Measurements from ENCODE around the gene CRISPLD2.
"Not testable (repeated sequence)": the region's sequence is repeated elsewhere in the genome, so short reads cannot be mapped to it uniquely, and the experiment has no call there.

CRISPLD2 gene

DNA sequence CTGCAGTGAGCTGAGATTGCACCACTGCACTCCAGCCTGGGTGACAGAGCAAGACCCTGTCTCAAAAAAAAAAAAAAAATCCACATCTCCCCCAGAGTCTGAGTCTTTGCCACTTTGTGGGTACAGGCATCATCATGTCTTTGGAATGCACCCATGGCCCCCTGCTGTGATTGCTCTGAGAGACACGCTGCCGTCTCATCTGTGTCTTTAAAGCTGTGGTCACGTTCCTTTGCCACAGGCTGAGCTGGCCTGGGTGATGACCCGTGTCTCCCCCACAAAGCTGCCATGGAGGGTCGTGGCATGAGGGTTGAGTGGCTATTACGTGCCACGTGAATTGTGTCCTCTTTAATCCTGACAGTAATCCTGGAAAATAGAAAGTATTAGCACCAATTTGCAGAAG lies 20.2 kb downstream of the CRISPLD2 start:
- DNase-seq (ENCODE audit: low spot score): peak; percentile 36

DNA sequence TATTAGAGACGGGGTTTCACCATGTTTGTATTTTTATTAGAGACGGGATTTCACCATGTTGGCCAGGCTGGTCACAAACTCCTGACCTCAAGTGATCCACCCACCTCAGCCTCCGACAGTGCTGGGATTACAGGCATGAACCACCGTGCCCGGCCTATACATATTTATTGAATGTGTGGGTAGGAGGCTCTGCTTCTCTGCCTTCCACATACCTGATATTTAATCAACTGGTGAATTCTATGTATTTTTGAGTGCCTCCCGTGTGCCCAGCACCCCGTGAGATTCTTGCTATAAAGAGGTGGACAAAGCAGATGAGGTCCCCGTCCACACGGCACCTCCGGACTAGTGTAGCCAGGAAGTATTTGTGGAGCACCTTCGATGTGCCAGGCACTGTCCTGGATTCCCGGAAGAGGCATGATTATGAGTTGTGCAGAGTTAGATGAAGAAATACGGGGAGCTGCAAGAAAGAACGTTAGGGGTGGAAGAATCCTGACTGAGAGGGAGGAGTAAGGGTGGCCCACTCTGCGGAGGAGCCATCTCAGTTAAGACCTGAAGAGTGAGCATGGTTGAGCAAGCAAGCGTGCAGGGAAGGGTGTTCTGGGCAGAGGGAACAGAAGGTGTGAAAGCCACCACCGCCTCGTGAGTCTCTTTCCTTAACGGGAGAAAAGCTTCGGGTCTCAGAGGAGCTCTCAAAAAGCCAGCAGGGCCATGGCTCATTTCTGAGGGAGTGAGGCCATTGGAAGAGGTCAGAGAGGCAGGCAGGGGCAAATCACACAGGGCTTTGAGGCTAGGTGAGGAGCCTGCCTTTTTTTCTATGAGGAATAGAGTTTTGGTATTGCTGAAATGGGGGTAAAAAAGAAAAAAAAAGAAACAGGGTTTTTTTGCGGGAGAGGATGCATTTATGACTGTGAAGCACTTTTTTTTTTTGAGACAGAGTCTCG lies 21.2 kb downstream of the CRISPLD2 start:
- no peak for DNase-seq (ENCODE audit: low spot score)

DNA sequence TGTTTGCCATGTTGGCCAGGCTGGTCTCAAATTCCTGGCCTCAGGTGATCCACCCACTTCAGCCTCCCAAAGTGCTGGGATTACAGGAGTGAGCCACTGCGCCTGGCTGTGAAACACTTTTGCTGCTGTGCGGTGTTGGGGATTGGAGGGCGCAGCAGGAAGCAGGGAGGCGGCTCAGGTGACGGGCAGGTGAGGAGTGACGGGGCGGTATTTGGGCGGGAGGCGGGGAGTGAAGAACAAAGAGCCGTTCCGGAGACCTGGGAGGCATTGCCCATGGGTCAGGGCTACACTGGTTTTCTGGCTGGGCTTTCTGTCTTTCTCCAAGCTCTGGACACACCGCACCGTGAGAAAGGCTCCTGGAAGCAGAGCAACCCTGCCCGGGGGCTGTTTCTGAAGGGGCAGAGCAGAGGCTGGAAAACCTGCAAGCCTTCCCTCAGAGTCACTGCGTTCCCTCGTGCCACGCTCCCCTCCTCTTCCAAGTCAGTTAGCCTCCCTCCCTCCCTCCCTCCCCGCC lies 22.1 kb downstream of the CRISPLD2 start:
- DNase-seq (ENCODE audit: low spot score): no peak

DNA sequence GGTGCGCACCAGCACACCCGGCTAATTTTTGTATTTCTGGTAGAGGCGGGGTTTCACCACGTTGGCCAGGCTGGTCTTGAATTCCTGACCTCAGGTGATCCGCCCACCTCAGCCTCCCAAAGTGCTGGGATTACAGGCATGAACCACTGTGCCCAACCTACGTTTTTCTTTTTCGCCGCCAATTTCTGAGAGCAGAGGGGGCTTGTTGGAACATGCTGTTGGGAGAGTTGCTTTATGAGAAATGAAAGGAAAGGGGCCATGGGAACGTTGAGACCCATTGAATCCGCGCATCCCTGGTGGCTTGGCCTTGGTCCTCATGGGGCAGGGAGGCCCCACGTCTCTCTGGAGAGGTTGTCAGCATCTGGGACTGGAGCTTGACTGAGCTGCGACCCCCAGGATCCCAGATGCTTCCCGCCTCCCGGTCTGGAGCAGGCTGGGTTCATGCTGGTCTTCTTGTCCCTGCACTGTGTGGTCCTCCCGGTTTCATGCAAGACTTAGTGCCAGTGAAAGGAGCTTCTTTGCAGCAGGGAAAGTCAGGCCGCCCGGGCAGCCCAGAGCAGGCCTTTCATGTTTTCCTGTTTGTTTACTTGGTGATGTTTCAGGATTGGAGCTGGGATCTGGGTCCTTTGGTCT lies 22.8 kb downstream of the CRISPLD2 start:
- DNase-seq (ENCODE audit: low spot score): no peak

DNA sequence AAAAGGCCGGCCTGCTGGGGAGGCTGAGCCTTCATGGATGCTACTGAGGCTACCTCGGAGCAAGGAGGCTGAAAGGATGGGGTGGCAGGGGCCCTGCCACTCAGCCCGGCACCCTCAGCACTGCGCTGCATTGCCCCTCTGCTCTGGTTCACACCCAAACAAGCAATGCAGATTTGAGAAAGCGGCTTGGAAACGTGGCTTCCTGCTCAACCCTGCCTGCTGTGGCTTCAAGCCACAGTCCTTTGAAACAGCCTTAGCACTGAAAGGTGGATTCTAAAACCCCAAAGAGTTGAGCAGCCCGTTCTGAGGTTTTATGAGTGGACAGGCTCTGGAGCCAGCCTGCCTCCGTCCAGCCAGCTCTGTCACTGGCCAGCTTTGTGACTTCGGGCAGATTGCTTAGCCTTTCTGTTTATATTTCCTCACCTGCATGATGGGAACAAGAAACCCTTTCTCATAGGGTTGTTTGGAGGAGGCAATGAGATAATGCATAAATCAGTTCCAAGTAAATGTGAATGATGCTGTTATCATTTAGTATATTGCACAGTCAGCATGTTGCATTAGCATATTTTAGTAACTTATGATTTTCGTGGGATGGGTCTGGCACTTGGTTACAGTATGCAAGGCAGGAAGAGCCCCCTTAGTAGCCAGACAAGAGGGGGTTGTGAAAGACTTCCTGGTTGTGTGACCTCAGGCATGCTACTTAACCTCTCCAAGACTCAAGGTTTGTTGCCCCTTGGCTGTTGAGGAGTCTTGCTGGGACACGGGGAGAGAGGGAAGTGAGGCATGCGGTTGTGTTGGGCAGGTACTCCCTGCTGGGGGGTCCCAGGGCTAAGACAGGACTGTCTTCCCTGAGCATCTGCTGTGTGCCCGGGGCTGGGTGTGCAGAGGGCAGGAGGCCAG lies 23.6 kb downstream of the CRISPLD2 start:
- no peak for DNase-seq (ENCODE audit: low spot score)

DNA sequence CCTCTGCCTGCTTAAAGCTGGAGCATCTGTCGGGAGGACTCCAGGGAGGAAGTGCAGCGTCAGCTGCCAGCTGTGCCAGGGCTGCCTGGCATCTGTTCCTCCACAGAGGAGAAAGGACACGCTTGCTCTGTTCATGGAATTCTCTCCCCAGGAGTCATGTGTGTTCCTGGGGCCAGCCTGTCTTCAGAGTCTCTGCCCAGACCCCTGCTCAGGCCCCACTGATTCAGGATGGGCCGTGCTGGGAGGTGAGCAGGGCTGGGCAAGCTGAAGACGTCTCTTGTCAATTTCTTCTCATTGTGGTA lies 24.2 kb downstream of the CRISPLD2 start:
- DNase-seq (ENCODE audit: low spot score): no peak

DNA sequence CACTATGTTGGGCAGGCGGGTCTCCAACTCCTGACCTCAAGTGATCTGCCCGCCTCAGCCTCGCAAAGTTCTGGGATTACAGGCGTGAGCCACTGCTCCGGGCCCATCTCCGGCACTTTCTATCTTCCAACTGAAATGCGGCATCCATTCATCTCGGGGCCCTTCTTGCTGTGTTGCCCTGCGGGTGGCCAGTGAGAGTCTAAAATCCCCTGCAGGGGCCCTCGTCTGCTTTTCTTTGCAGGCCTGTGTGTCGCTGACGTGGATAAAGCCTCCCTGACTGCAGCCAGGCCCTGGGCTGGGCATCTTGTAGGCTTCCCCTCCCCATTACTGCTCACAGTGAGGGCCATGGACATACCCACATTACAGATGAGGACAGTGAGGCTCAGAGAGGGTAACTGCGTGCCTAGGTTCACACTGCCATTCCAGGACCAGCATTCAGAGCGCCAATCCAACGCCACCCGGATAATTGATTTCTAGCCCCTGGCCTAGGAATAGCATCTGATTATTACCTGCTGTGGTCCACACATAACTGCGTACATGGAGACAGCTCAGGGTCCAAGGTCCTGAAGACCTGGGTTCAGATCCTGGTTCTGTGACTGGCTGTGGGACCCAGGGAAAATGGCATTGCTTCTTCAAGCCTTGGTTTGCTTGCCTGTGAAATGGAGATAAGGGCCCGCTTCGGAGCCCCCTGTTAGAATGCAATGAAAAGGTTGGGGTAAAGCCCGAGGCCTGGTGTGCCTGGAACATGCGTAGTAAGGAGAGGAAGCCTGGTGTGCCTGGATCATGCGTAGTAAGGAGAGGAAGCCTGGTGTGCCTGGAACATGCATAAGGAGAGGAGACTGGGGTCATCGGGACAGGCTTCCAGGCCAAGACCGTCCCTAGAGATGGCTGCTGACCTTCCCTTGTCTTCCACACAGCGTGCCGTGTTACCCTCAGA lies 25.0 kb downstream of the CRISPLD2 start:
- no peak for DNase-seq (ENCODE audit: low spot score)

DNA sequence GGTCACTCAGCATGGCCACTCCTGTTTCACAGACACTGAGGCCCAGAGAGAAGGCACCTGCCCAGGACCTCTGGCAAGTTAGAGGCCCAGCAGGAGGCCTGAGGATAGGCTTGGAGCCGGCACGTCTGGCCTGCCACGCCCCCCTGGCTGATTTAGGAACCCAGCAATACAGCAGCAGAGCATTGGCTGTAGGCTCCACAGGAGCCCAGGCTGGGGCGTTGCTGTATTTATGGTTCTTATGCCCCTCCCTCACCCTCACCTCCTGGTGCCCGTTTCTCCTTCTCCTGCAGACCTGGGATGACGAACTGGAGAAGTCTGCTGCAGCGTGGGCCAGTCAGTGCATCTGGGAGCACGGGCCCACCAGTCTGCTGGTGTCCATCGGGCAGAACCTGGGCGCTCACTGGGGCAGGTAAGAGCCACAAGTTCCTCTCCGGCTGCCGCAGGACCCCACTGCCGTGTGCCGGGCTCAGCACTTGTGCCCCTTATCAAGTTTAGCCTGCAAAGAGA lies 25.8 kb downstream of the CRISPLD2 start:
- no peak for DNase-seq (ENCODE audit: low spot score)

DNA sequence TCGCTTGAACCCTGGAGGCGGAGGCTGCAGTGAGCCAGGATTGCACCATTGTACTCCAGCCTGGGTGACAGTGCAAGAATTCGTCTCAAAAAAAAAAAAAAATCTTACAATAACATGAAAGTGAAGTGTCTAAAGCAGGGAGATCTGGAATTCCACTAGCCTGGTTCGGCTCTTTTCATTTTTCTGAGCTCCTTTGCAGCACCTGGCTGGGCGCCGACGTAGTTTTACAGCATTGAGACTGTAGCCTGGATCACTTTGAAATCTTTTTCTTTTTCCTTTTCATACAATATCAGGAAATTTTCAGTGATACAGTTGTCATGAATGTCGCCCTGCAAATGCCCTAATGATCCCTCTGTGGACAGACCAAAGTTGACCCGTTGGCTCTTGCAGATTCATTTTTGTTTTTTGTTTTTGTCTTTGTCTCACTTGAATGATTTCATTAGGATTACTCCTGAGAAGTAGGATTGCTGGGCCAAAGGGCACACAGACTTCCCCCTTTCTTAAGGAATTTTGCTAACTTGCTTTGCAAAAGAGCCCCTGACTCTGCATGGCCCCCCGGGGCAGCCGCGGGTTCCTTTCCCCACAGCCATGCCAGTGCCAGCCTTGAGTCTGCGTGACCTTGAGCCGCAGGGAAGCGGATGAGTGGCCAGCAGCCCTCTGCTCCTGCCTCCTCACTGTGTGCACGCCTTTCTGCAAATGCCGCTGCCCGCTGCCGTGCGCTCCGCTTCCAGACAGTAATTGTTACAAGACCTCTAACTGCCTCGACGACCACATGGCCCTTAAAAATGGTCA lies 28.0 kb downstream of the CRISPLD2 start:
- DNase-seq (ENCODE audit: low spot score): no peak

DNA sequence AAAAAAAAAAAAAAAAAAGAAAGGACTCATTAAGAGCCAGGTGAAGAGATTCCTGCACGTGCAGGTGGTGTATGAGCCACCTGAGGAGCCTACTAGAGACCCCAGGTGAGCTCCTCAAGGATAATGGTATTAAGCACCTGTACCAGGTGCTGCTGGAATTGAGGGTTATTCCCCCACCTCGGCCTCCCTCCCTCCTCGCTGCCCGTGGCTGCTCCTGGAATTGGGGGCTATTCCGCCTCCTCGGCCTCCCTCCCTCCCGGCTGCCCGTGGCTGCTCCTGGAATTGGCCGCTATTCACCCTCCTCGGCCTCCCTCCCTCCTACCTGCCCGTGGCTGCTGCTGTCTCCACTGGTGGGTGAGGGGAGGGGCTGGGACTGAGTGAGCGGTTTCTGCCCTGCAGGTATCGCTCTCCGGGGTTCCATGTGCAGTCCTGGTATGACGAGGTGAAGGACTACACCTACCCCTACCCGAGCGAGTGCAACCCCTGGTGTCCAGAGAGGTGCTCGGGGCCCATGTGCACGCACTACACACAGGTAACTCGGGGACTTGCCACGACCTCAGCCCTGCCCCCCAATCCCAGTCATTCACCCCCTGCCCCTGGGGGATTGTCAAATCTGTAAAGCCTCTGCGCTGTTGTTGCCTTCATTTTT lies 29.3 kb downstream of the CRISPLD2 start:
- DNase-seq (ENCODE audit: low spot score): no peak

DNA sequence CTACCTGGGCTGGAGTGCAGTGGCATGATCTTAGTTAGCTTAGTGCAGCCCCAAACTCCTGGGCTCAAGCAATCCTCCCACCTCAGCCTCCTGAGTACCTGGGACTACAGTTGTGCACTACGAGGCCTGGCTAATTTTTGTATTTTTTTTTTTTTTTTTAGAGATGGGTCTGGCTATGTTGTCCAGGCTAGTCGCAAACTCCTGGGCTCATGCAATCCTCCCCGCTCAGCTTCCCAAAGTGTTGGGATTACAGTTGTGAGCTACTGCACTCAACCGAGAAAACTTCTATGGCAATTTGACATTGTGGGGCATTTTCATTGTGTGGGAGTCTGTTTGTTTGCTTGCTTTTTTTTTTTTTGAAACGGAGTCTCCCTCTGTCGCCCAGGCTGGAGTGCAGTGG lies 30.0 kb downstream of the CRISPLD2 start:
- no peak for DNase-seq (ENCODE audit: low spot score)

DNA sequence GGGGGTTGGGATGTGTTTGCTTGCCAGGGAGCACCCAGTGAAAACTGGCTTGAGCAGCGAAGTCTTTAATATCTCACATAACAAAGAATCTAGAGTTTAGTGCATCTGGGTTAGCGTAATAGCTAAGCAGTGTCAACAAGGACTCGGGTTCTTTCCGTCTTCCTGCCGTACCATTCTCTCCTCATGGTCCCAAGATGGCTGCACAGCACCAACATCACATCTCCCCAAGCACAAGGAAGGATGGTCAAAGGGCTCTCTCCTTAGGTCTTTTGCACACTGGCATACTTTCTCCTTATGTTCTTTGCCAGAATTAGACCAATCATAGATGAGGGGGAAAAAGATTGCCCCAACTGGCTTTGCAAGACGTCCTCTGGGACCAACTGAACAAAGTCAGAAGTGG lies 30.9 kb downstream of the CRISPLD2 start:
- DNase-seq (ENCODE audit: low spot score): no peak

DNA sequence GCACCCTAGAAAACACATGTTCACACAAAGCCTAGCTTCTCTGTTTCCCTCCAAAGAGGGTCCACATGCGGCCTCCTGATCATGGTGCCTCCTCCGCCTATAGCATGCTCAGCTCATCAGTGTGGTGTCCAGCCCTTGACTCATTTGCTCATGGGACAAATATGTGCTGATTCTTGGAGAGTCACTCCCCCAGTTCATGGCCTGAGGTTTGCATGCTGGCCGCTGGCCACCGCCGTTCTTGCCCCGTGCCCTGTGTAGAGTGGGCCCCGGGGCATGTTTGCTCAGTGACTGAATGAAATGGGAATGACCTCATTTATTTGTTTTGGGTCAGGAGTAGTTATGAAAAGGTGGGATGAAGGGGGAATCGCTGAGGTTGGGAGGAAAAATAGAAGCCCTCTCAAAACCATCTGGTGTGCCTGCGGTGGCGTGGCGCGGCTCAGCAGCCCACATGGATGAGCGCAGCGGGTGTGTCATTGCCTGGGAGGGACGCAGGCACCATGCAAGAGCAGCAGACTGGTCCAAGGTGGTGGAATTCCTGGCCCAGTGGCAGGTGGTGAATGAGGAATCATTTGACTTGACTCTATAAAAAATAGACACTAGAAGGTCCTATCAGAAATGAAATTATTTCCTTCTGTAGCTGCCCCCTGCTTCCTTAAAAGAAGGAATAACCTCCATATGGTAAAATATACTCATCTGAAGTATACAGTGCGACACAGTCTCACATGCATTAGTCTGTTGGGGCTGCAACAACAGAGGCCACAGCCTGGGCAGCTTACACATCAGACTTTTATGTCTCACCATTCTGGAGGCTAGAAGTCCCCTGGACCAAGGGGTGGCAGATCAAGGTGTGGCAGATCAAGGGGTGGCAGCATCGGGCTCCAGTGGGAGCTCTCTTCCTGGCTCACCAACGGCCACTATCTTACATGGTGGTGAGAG lies 31.7 kb downstream of the CRISPLD2 start:
- no peak for DNase-seq (ENCODE audit: low spot score)

DNA sequence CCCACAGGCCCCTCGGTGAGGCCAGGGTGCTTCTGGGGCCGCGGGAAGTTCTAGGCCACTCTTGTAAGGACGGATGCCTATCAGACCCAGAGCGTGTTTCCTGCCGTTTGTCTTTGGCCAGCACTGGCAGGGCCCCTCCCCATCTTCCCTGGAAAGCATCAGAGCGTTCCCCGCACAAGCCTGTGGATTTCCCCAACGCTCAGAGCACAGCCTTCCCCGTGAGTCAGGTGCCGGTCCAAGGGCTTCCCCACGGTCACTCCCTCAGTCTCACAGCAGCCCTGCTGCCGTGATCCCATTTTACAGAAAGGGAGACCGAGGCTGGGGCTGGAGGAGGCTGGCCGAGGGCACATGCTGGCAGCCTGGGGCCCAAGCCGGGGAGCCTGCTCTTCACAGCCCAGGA lies 33.7 kb downstream of the CRISPLD2 start:
- DNase-seq (ENCODE audit: low spot score): no peak

DNA sequence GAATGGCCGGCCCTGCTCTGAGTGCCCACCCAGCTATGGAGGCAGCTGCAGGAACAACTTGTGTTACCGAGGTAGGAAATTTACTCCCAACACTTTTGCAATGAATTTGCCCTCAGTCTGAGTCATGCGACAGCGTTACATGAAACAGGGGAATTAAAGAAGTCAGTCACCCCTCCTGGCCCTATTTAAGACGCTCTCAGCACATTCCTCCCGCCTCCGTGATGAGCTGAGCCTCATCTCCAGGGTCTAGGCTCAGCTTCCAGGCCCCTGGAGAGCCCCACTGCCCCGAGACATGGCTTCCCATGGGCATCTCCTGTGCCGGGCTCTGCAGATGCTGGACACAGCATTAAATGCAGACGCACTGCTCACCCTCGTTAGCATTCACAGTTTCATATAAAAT lies 35.0 kb downstream of the CRISPLD2 start:
- DNase-seq (ENCODE audit: low spot score): no peak

DNA sequence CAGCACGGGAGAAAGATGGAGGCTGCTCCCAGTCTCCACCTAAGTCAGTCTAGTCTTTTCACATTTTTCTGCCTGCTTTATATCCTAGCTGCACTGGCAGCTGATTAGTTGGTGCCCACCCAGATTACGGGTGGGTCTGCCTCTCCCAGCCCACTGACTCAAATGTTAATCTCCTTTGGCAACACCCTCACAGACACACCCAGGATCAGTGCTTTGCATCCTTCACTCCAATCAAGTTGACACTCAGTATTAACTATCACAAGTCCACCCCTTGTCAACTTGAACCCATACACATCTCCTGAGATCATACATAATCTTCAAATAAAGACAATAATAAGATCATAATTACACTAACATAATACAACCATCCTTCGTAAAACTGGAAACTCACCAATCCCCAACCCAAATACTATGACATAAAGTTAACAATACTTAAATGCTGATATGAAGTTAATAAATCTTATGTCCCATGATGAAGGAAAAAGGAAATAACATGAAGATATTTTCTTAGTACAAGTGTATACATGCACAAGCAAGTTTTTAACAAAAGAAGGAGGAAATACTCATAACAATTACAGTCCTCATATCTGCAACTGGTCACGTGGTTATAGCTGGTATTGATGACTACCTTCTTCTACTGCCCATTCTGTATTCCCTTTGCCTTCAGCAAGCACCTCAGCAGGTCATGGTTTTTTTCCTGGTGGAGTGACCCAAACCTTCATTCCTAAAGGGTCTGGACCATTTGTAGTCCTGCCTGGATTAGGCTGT lies 35.8 kb downstream of the CRISPLD2 start:
- DNase-seq (ENCODE audit: low spot score): not testable (repeated sequence)

DNA sequence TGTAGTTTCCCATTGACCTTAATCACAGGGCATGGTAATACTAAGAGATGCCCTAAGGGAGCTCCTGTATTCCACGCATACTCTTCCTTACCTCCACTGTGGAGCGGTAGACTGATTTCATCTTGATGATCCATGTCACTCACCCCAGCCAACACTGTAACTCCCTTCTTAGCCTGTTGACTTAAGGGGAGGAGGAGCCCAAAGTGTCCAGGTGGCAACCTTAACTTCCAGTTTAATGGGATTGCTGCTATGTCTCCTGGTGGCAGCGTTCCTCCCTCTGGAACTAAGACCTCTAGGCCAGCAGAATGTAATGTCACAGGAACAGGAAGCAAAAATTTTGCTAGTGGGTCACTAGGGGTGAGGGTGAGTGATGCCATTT lies 36.4 kb downstream of the CRISPLD2 start:
- DNase-seq (ENCODE audit: low spot score): not testable (repeated sequence)

DNA sequence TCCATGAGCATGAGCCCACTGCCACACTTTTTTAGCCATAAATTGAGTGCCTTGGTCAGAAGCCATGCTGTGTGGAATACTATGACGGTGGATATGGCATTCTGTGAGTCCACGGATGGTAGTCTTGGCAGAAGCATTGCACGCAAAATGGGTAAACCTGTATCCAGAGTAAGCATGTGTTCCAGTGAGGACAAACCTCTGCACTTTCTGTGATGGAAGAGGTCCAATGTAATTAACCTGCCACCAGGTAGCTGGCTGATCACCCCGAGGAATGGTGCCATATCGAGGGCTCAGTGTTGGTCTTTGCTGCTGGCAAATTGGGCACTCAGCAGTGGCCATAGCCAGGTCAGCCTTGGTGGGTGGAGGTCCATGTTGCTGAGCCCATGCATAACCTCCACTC lies 37.0 kb downstream of the CRISPLD2 start:
- not testable (repeated sequence) for DNase-seq (ENCODE audit: low spot score)
